SH-SY5Y (cell line): ENCODE measurements around the gene SYNGR3.

Source experiments
- GATA2 ChIP-seq: IDR thresholded peaks from 2 replicates; pipeline ENCODE4 v1.6.1; 2011; ENCODE audit warnings: mild to moderate bottlenecking, low read depth, low read length
- GATA3 ChIP-seq: IDR thresholded peaks from 2 replicates; pipeline ENCODE4 v1.6.1; 2011; ENCODE audit warnings: low read depth, mild to moderate bottlenecking, low read length, moderate library complexity

GRCh38 chr16:2001456-2002355 is 11.9 kb downstream of the SYNGR3 start:
- no peak for TF ChIP-seq GATA2
- no peak for TF ChIP-seq GATA3
